IMR-90 (cell line): Measurements from ENCODE around the gene PDLIM1. TPM values are rescaled to one million over a fixed set of nuclear protein-coding genes. Genes with fewer than 3 reads are reported as not detected.

Experiments
- ATAC-seq: fragments of 200-7000 bp; cut with Tn5 transposase; 2 replicates; pipeline ENCODE4 v1.9.1; 2020; ENCODE audit warnings: low read depth, mild to moderate bottlenecking, moderate library complexity
- BruUV-seq: library from RNA; stranded (reverse); fragments of 400-500 nt; replicated peaks from 2 replicates; lab custom pipeline; 2021; lab: Mats Ljungman, UMichigan
- CTCF ChIA-PET: fragments of 300-600 bp; formaldehyde crosslinking; extraction: SDS; loops from one replicate; lab custom pipeline; 2021; ENCODE audit warnings: antibody characterized with exemption; lab: Yijun Ruan, JAX
- POLR2A ChIA-PET: fragments of 300-600 bp; sonication (Branson Sonifier 250); formaldehyde crosslinking; loops from one replicate; lab custom pipeline; 2022; ENCODE audit warnings: antibody characterized with exemption; ENCODE audit not compliant: unreplicated experiment; lab: Charles Lee
- DNase-seq: peaks from one replicate; pipeline ENCODE4 v3.0.0; 2013
- H2AFZ ChIP-seq: replicated peaks from 2 replicates; pipeline ENCODE3; 2013; ENCODE audit warnings: low read length, mild to moderate bottlenecking; ENCODE audit not compliant: poor library complexity
- H2AK5ac ChIP-seq: 2 replicates; pipeline ENCODE4 v1.6.1; 2013; ENCODE audit warnings: low read depth, low read length, inconsistent platforms
- H2AK9ac ChIP-seq: replicated peaks from 2 replicates; pipeline ENCODE3; 2013; ENCODE audit warnings: mild to moderate bottlenecking, low read depth, low read length, moderate library complexity; ENCODE audit not compliant: poor library complexity
- H2BK120ac ChIP-seq: 2 replicates; pipeline ENCODE4 v1.6.1; 2013; ENCODE audit warnings: low read depth, low read length, inconsistent platforms
- H2BK15ac ChIP-seq: 3 replicates; pipeline ENCODE4 v1.6.1; 2013; ENCODE audit warnings: low read depth, low read length, inconsistent platforms
- H2BK20ac ChIP-seq: 2 replicates; pipeline ENCODE4 v1.6.1; 2013; ENCODE audit warnings: low read depth, mild to moderate bottlenecking, inconsistent platforms, low read length, moderate library complexity
- H2BK5ac ChIP-seq: 2 replicates; pipeline ENCODE4 v1.6.1; 2013; ENCODE audit warnings: mild to moderate bottlenecking, low read depth, low read length, inconsistent platforms; ENCODE audit not compliant: poor library complexity, severe bottlenecking
- H3K14ac ChIP-seq: replicated peaks from 2 replicates; pipeline ENCODE4 v1.6.1; 2013; ENCODE audit warnings: low read depth, low read length, inconsistent platforms
- H3K18ac ChIP-seq: 2 replicates; pipeline ENCODE4 v1.6.1; 2013; ENCODE audit warnings: low read depth, low read length, control low read depth
- H3K23ac ChIP-seq: 2 replicates; pipeline ENCODE4 v1.6.1; 2013; ENCODE audit warnings: low read depth, low read length, inconsistent platforms
- H3K27ac ChIP-seq: 2 replicates; pipeline ENCODE4 v1.5.1; 2013; ENCODE audit warnings: mild to moderate bottlenecking, control low read depth, low read length; ENCODE audit not compliant: insufficient read depth
- H3K27me3 ChIP-seq: 2 replicates; pipeline ENCODE4 v1.6.1; 2013; ENCODE audit warnings: low read length; ENCODE audit not compliant: control insufficient read depth, insufficient read depth
- H3K36me3 ChIP-seq: 2 replicates; pipeline ENCODE4 v1.6.1; 2013; ENCODE audit warnings: low read length, mixed read lengths; ENCODE audit not compliant: control insufficient read depth, insufficient read depth
- H3K4ac ChIP-seq: 2 replicates; pipeline ENCODE4 v1.6.1; 2013; ENCODE audit warnings: low read depth, low read length, inconsistent platforms
- H3K4me1 ChIP-seq: 2 replicates; pipeline ENCODE4 v1.6.1; 2013; ENCODE audit warnings: low read length, mixed read lengths; ENCODE audit not compliant: control insufficient read depth, insufficient read depth
- H3K4me2 ChIP-seq: 2 replicates; pipeline ENCODE4 v1.6.1; 2013; ENCODE audit warnings: low read depth, mild to moderate bottlenecking, control low read depth, low read length, moderate library complexity
- H3K4me3 ChIP-seq: 2 replicates; pipeline ENCODE4 v1.5.1; 2013; ENCODE audit warnings: low read depth, mild to moderate bottlenecking, control low read depth, low read length, moderate library complexity; ENCODE audit not compliant: insufficient read depth
- H3K56ac ChIP-seq: 2 replicates; pipeline ENCODE4 v1.6.1; 2013; ENCODE audit warnings: low read length, inconsistent platforms; ENCODE audit not compliant: insufficient read depth; ENCODE audit errors: extremely low read depth
- H3K79me1 ChIP-seq, 2 experiments: 2 replicates each; pipeline ENCODE4 v1.6.1; 2013; ENCODE audit warnings: low read length in 2 of 2, inconsistent platforms in 1 of 2, low read depth in 1 of 2
- H3K9ac ChIP-seq: 2 replicates; pipeline ENCODE4 v1.6.1; 2013; ENCODE audit warnings: low read depth, low read length, control low read depth
- H3K9me1 ChIP-seq: 2 replicates; pipeline ENCODE4 v1.6.1; 2013; ENCODE audit warnings: low read length, inconsistent platforms; ENCODE audit not compliant: insufficient read depth
- H3K9me3 ChIP-seq: 2 replicates; pipeline ENCODE4 v1.6.1; 2013; ENCODE audit warnings: low read length; ENCODE audit not compliant: control insufficient read depth, insufficient read depth
- H4K20me1 ChIP-seq: 2 replicates; pipeline ENCODE4 v1.6.1; 2013; ENCODE audit warnings: low read length, inconsistent platforms; ENCODE audit not compliant: insufficient read depth
- H4K5ac ChIP-seq: 2 replicates; pipeline ENCODE4 v1.6.1; 2013; ENCODE audit warnings: mild to moderate bottlenecking, low read depth, low read length, control low read depth
- H4K8ac ChIP-seq, 2 experiments: 2 replicates each; pipeline ENCODE4 v1.6.1; 2013; ENCODE audit warnings: low read depth in 2 of 2, low read length in 2 of 2, control low read depth in 1 of 2, inconsistent platforms in 1 of 2
- H4K91ac ChIP-seq: 2 replicates; pipeline ENCODE4 v1.6.1; 2013; ENCODE audit warnings: low read depth, low read length, inconsistent platforms; ENCODE audit not compliant: insufficient read depth
- BHLHE40 ChIP-seq: fragments of 150-350 bp; IDR thresholded peaks from 2 replicates; pipeline ENCODE4 v1.6.1; 2016; ENCODE audit warnings: mild to moderate bottlenecking, low read depth, low read length
- CHD1 ChIP-seq: IDR thresholded peaks from 2 replicates; pipeline ENCODE4 v1.6.1; 2012; ENCODE audit warnings: low read depth, low read length, improper control_type of control experiment
- ELK1 ChIP-seq: fragments of 150-350 bp; IDR thresholded peaks from 2 replicates; pipeline ENCODE4 v1.6.1; 2016; ENCODE audit warnings: low read depth, mild to moderate bottlenecking, low read length, moderate library complexity, borderline replicate concordance
- FOS ChIP-seq: fragments of 150-350 bp; IDR thresholded peaks from 2 replicates; pipeline ENCODE4 v1.6.1; 2016; ENCODE audit warnings: low read depth, low read length
- MAFK ChIP-seq: IDR thresholded peaks from 2 replicates; pipeline ENCODE4 v1.6.1; 2012; ENCODE audit warnings: low read depth, low read length, improper control_type of control experiment
- MAZ ChIP-seq: IDR thresholded peaks from 2 replicates; pipeline ENCODE4 v1.6.1; 2012; ENCODE audit warnings: low read depth, mild to moderate bottlenecking, low read length, improper control_type of control experiment, moderate library complexity, borderline replicate concordance
- RAD21 ChIP-seq: IDR thresholded peaks from 2 replicates; pipeline ENCODE4 v1.6.1; 2012; ENCODE audit warnings: low read length, improper control_type of control experiment
- RCOR1 ChIP-seq: IDR thresholded peaks from 2 replicates; pipeline ENCODE4 v1.6.1; 2012; ENCODE audit warnings: mild to moderate bottlenecking, low read length, improper control_type of control experiment; ENCODE audit not compliant: insufficient replicate concordance
- RFX5 ChIP-seq: IDR thresholded peaks from 2 replicates; pipeline ENCODE4 v1.8.0; 2012; ENCODE audit warnings: low read depth, mild to moderate bottlenecking, low read length, moderate library complexity
- SMC3 ChIP-seq: fragments of 150-350 bp; IDR thresholded peaks from 2 replicates; pipeline ENCODE4 v1.6.1; 2016; ENCODE audit warnings: low read depth, mild to moderate bottlenecking, antibody characterized with exemption, low read length, moderate library complexity
- WGBS, 2 experiments: methylation state at CpG; one replicate each; pipeline versions ENCODE4 v1.1.5 to v1.1.7; 2013; ENCODE audit warnings: missing lambda C conversion rate in 2 of 2; ENCODE audit not compliant: insufficient read length in 1 of 2; ENCODE audit errors: extremely low coverage in 2 of 2; 5-methylcytosine and 5-hydroxymethylcytosine counted together
- dilution Hi-C: fragments of 300-500 bp; cut with HindIII; formaldehyde crosslinking; loops from one replicate; pipeline ENCODE4 v1.14.3; 2018; ENCODE audit warnings: low sequenced_read_pairs; ENCODE audit not compliant: unreplicated experiment
- in situ Hi-C: fragments of 300-500 bp; cut with MboI; formaldehyde crosslinking; loops from 3 replicates; pipeline ENCODE4 v1.14.3; 2019; ENCODE audit warnings: low sequenced_read_pairs, inconsistent platforms, mixed read lengths
- intact Hi-C: fragments of 100-400 bp; cut with micrococcal nuclease; formaldehyde crosslinking; loops from 2 replicates; pipeline ENCODE4 v1.10.0; 2022
- polyA plus RNA-seq, 3 experiments: library from polyadenylated mRNA; depleted of rRNA; stranded (reverse); fragments of >200 nt; gene quantifications; 2 replicates each; pipeline ENCODE4 v1.2.3, GENCODE V29; 2012; ENCODE audit warnings: low replicate concordance in 1 of 3
- total RNA-seq: library from RNA; depleted of rRNA; stranded (reverse); fragments of >200 nt; gene quantifications from 2 replicates; pipeline ENCODE4 v1.2.3, GENCODE V29; 2012

The PDLIM1 gene
- total and polyA plus RNA-seq, 2 of the 4 experiments (the other 2 are of a cell fraction) = 30.1 to 187 TPM

DNA sequence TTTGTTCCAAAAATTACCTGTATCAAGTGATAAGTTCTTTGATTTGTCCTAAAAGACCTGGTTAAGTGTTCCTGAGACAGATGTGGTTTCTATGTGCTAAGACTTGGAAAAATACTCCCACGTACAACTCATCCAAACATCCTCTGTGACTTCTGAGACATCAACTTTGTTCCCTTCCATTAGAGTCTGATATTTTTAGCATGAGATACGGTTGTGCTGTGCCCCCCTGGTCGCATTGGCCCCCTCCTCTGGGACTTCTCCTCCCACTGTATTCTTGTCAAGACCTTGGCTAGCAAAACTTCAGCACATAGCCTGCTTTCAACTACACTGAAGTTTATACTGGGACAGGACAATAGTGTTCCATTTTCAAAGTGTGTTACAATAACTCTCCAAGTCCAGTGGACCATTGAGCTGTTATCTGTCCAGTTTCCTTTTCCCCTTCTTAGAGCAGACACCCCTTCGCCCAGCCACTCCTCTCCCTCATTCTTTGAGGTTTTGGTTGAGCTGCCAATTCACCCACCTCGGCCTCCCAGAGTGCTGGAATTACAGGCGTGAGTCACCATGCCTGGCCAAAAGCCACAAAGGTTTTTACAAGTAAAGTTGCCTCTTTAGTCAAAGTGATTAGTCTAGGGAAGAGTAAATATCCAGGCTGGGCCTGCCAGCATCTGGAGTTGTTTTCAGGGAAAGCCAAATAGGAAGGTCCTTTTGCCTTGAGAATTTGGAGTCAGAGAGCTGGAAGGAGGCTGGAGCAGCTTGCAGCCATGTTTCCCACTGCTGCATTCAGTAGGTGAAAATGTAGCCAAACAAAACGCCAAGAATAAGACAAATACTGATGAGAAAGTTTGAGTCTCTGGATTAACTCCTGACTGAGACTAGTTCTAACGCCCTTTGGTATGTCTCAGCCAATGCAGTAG is 17.8 kb upstream of the PDLIM1 start:
- DNase-seq (peak; percentile 98), ATAC-seq (peak; percentile 91)
- H2AFZ ChIP-seq = peak overlapping the region; percentile 47
- POLR2A ChIA-PET = no interaction called here
- no peak overlapping the region for H3K9ac ChIP-seq
- H2AK5ac ChIP-seq = peak overlapping the region; percentile 71
- peak overlapping the region; percentile 80 for H3K27ac ChIP-seq
- peak overlapping the region; percentile 89 for H4K91ac ChIP-seq
- H2BK5ac ChIP-seq = peak overlapping the region; percentile 93
- TF ChIP-seq ELK1 (no peak), FOS (peak; percentile 98), RCOR1 (peak; percentile 22), CHD1 (peak; percentile 94; the same call in 1 of the 2 replicates), RAD21 (peak; percentile 29), RFX5 (no peak), SMC3 (peak; percentile 32; the same call in 1 of the 2 replicates), MAFK (0 out of 2 replicates have a peak, but pooled peaks have one; percentile 7), MAZ (peak; percentile 78), BHLHE40 (peak; percentile 75)
- H3K4me2 ChIP-seq = peak overlapping the region; percentile 74
- H4K8ac ChIP-seq = peak overlapping the region; percentile 47 to 89; a peak in 3 of 4 replicates
- H2BK120ac ChIP-seq = peak overlapping the region; percentile 93
- no peak overlapping the region; the same call in 1 of the 2 replicates for H3K4me3 ChIP-seq
- peaks cover 3% of the 10 kb centered on the region; the same call in 1 of the 2 replicates for H4K20me1 ChIP-seq
- peak overlapping the region; percentile 82 for H3K4ac ChIP-seq
- WGBS, 2 experiments = 14% methylated on average over 1 of the region's 8 CpGs; no CpG with 5 or more reads in 1 of the 2 experiments
- H3K36me3 ChIP-seq = no peaks in the 10 kb centered on the region
- peak overlapping the region; percentile 79; the same call in 2 of the 3 replicates for H2BK15ac ChIP-seq
- H3K79me1 ChIP-seq = no peaks in the 10 kb centered on the region
- H4K5ac ChIP-seq = peak overlapping the region; percentile 34
- H2AK9ac ChIP-seq = no peak overlapping the region
- no peaks in the 10 kb centered on the region for H3K9me3 ChIP-seq
- BruUV-seq = no TSS peak
- peaks cover 13% of the 10 kb centered on the region for H3K4me1 ChIP-seq
- no peaks in the 10 kb centered on the region for H3K27me3 ChIP-seq
- in situ Hi-C loops = no loop called here
- peaks cover 10% of the 10 kb centered on the region; the same call in 1 of the 2 replicates for H3K9me1 ChIP-seq
- H3K56ac ChIP-seq = peak overlapping the region; percentile 53
- peak overlapping the region; percentile 73 for H3K18ac ChIP-seq
- dilution Hi-C loops = no loop called here
- intact Hi-C loops = loop anchor here (1.0 kb wide), 1 partner anchor 26 kb away; no protein-coding TSS in a partner anchor
- peak overlapping the region; percentile 74 for H3K23ac ChIP-seq
- CTCF ChIA-PET = interaction anchor here (0.8 to 1.2 kb wide), 3 partner anchors 13 to 65 kb away, joined by 3 to 4 read pairs (median 3); no protein-coding TSS in a partner anchor
- peak overlapping the region; percentile 50 for H3K14ac ChIP-seq
- H2BK20ac ChIP-seq = peak overlapping the region; percentile 95
